Neuronal stem cell (in vitro differentiated cells): ENCODE results near the gene HMG20B.

Experiments
- DNase-seq: peaks from one replicate; pipeline ENCODE4 v3.0.0-alpha.2; 2013; ENCODE audit warnings: low spot score
- H2AFZ ChIP-seq: one replicate; pipeline ENCODE4 v1.6.1; 2013; ENCODE audit warnings: mild to moderate bottlenecking, low read length, inconsistent platforms
- H2AK5ac ChIP-seq: 2 replicates; pipeline ENCODE4 v1.6.1; 2013; ENCODE audit warnings: low read depth, mild to moderate bottlenecking, inconsistent platforms, low read length, moderate library complexity, mixed read lengths
- H2BK120ac ChIP-seq: 2 replicates; pipeline ENCODE4 v1.6.1; 2013; ENCODE audit warnings: low read depth, mild to moderate bottlenecking, inconsistent platforms, low read length, moderate library complexity, mixed read lengths
- H2BK12ac ChIP-seq: one replicate; pipeline ENCODE4 v1.6.1; 2013; ENCODE audit warnings: low read length, inconsistent platforms
- H2BK15ac ChIP-seq: 2 replicates; pipeline ENCODE4 v1.6.1; 2013; ENCODE audit warnings: mild to moderate bottlenecking, low read length, inconsistent platforms, mixed read lengths
- H2BK5ac ChIP-seq: one replicate; pipeline ENCODE4 v1.6.1; 2013; ENCODE audit warnings: inconsistent platforms, mild to moderate bottlenecking, low read length, moderate library complexity
- H3K14ac ChIP-seq: one replicate; pipeline ENCODE4 v1.6.1; 2013; ENCODE audit warnings: low read length, inconsistent platforms
- H3K18ac ChIP-seq: 2 replicates; pipeline ENCODE4 v1.6.1; 2013; ENCODE audit warnings: low read length, inconsistent platforms
- H3K23ac ChIP-seq: 2 replicates; pipeline ENCODE4 v1.6.1; 2013; ENCODE audit warnings: low read depth, mild to moderate bottlenecking, mixed read lengths, low read length, inconsistent platforms; ENCODE audit not compliant: poor library complexity
- H3K27ac ChIP-seq: replicated peaks from 3 replicates; pipeline ENCODE4 v1.5.1; 2013; ENCODE audit warnings: low read length, inconsistent platforms
- H3K27me3 ChIP-seq, 3 experiments: 2 replicates each; pipeline ENCODE4 v1.6.1; 2013; ENCODE audit warnings: low read length in 3 of 3, mild to moderate bottlenecking in 2 of 3, inconsistent platforms in 1 of 3, low read depth in 1 of 3, mixed read lengths in 1 of 3, moderate library complexity in 1 of 3; ENCODE audit not compliant: control insufficient read depth in 3 of 3, insufficient read depth in 3 of 3
- H3K36me3 ChIP-seq, 2 donors: replicated peaks in 1 of 2; 2 replicates each; pipeline ENCODE4 v1.6.1; 2013; ENCODE audit warnings: low read length in 2 of 2; ENCODE audit not compliant: control insufficient read depth in 2 of 2, insufficient read depth in 2 of 2
- H3K4ac ChIP-seq: 2 replicates; pipeline ENCODE4 v1.6.1; 2013; ENCODE audit warnings: inconsistent platforms, mild to moderate bottlenecking, low read length, moderate library complexity
- H3K4me1 ChIP-seq, 2 donors: 1 replicate in 1 of 2; 2 replicates in 1 of 2; pipeline ENCODE4 v1.6.1; 2013; ENCODE audit warnings: low read length in 2 of 2, low read depth in 1 of 2; ENCODE audit not compliant: control insufficient read depth in 2 of 2, insufficient read depth in 1 of 2
- H3K4me2 ChIP-seq: one replicate; pipeline ENCODE4 v1.6.1; 2013; ENCODE audit warnings: mild to moderate bottlenecking, low read length, inconsistent platforms; ENCODE audit not compliant: insufficient read depth, poor library complexity, severe bottlenecking
- H3K4me3 ChIP-seq, 2 donors: 2 replicates each; pipeline ENCODE4 v1.5.1; 2013; ENCODE audit warnings: low read length in 2 of 2, mild to moderate bottlenecking in 2 of 2, inconsistent platforms in 1 of 2, moderate library complexity in 1 of 2
- H3K79me1 ChIP-seq: one replicate; pipeline ENCODE4 v1.6.1; 2013; ENCODE audit warnings: low read depth, mild to moderate bottlenecking, inconsistent platforms, low read length, moderate library complexity
- H3K9ac ChIP-seq: one replicate; pipeline ENCODE4 v1.6.1; 2013; ENCODE audit warnings: mild to moderate bottlenecking, low read depth, low read length, inconsistent platforms; ENCODE audit not compliant: poor library complexity
- H3K9me3 ChIP-seq, 2 donors: replicated peaks in 1 of 2; 2 replicates each; pipeline versions ENCODE3 to v1.6.1; 2013; ENCODE audit warnings: low read length in 2 of 2, mild to moderate bottlenecking in 2 of 2, inconsistent platforms in 1 of 2, low read depth in 1 of 2, mixed read lengths in 1 of 2, moderate library complexity in 1 of 2; ENCODE audit not compliant: control insufficient read depth in 2 of 2, insufficient read depth in 1 of 2
- H4K8ac ChIP-seq: one replicate; pipeline ENCODE4 v1.6.1; 2013; ENCODE audit warnings: low read depth, mild to moderate bottlenecking, inconsistent platforms, low read length, moderate library complexity
- H4K91ac ChIP-seq: one replicate; pipeline ENCODE4 v1.6.1; 2013; ENCODE audit warnings: low read length, low read depth, mild to moderate bottlenecking, inconsistent platforms; ENCODE audit not compliant: poor library complexity
- WGBS, 2 donors: extraction: QIAGEN DNeasy Blood & Tissue Kit; methylation state at CpG; one replicate each; pipeline ENCODE4 v1.1.7; 2013; ENCODE audit warnings: missing lambda C conversion rate in 2 of 2, mixed read lengths in 1 of 2; ENCODE audit not compliant: insufficient read length in 2 of 2, insufficient replicate concordance in 1 of 2; ENCODE audit errors: extremely low coverage in 2 of 2; 5-methylcytosine and 5-hydroxymethylcytosine counted together

HMG20B gene

DNA sequence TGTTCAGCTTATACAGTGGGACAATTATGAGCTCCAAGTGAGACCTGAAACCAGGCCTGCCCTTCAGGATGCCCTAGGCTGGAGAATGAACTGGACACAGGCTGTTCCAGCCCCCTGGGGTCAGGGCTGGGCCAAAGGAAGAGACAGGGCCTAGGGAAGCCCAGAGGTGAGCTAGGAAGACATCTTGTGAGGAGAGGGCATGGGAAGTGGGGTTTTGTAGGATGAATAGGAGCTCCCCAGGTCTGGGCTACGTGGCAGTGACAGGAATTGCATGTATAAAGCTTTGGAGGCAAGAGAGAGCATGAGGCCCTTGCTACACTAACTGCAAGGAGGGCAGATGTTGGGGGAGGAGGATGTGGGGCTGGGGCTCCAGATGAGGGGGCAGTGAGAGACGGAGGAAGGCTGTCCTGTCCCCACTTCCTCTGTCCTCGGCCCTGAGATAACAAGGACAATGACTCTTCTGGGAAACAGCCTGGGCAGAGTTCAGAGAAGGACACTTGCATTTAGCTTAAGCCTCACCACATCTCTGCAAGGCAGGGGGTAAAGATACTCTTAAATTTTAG, 35.4 kb downstream of the HMG20B start:
- no peak overlapping the region for H4K8ac ChIP-seq
- H2BK5ac ChIP-seq, result no peak overlapping the region
- H3K9me3 ChIP-seq, result no peaks in the 10 kb centered on the region
- no peak overlapping the region for H2BK12ac ChIP-seq
- no peak overlapping the region for H3K14ac ChIP-seq
- H3K27me3 ChIP-seq, result peaks cover 3 to 29% (median 28%) of the 10 kb centered on the region in 3 experiments
- no peak overlapping the region for H3K4ac ChIP-seq
- H3K9ac ChIP-seq, result no peak overlapping the region
- H2AK5ac ChIP-seq, result no peak overlapping the region
- H4K91ac ChIP-seq, result no peak overlapping the region
- H3K23ac ChIP-seq, result no peak overlapping the region
- peak overlapping the region; percentile 74 for H2AFZ ChIP-seq
- H2BK15ac ChIP-seq, result no peak overlapping the region
- H3K4me2 ChIP-seq, result no peak overlapping the region
- peaks cover 2% of the 10 kb centered on the region for H3K79me1 ChIP-seq
- H2BK120ac ChIP-seq, result no peak overlapping the region
- no peak overlapping the region for H3K27ac ChIP-seq
- no peak overlapping the region for H3K4me3 ChIP-seq
- no peak for DNase-seq
- peaks cover 5 to 18% of the 10 kb centered on the region in 2 donors for H3K4me1 ChIP-seq
- no peak overlapping the region for H3K18ac ChIP-seq
- peaks cover 6 to 29% of the 10 kb centered on the region in 2 donors for H3K36me3 ChIP-seq
- no CpG with 5 or more reads among the region's 3 CpGs for WGBS, 2 donors

DNA sequence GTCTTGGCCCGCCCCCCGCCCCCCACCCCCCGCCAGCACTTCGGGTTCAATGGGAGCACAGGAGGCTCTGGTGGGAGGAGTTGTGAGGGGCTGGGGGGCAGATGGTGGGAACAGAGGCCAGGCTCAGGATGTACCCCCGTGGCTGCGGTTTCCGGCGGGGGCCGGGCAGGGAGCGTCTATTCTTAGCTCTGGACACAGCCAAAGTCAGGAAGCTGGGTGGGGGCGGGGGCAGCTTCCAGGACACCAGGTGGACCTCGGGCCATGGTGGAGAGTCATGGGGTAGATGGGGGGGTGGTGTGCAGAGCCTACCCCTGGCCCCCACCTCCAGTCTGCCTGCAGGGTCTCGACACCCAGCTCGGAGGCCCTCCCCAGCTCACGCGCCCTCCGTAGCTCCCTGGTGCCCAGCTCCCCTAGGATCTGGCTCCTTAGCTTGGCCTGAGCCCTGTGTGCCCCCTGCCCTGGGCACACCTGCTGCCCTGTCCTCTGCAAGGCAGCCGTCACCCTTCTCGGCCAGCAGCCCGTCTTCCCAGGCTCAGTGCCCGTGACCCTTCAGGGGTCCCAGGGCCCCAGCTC, 36.1 kb downstream of the HMG20B start:
- Histone ChIP-seq H4K91ac (no peak overlapping the region), H3K4me3 (no peak overlapping the region), H3K36me3 (peaks cover 6 to 32% of the 10 kb centered on the region in 2 donors), H2AK5ac (peak overlapping the region; percentile 35), H3K27ac (no peak overlapping the region), H2BK5ac (no peak overlapping the region), H2BK15ac (no peak overlapping the region), H3K4me1 (peaks cover 5 to 18% of the 10 kb centered on the region in 2 donors), H2BK12ac (no peak overlapping the region), H4K8ac (no peak overlapping the region), H3K27me3 (peaks cover 3 to 29% (median 26%) of the 10 kb centered on the region in 3 experiments), H3K4ac (no peak overlapping the region), H3K14ac (no peak overlapping the region), H2AFZ (no peak overlapping the region), H3K79me1 (peaks cover 2% of the 10 kb centered on the region), H3K9me3 (no peaks in the 10 kb centered on the region), H3K23ac (peak overlapping the region; percentile 52), H3K18ac (no peak overlapping the region), H3K9ac (no peak overlapping the region), H3K4me2 (no peak overlapping the region), H2BK120ac (no peak overlapping the region)
- DNase-seq, result no peak
- WGBS, 2 donors, result no CpG with 5 or more reads among the region's 21 CpGs

DNA sequence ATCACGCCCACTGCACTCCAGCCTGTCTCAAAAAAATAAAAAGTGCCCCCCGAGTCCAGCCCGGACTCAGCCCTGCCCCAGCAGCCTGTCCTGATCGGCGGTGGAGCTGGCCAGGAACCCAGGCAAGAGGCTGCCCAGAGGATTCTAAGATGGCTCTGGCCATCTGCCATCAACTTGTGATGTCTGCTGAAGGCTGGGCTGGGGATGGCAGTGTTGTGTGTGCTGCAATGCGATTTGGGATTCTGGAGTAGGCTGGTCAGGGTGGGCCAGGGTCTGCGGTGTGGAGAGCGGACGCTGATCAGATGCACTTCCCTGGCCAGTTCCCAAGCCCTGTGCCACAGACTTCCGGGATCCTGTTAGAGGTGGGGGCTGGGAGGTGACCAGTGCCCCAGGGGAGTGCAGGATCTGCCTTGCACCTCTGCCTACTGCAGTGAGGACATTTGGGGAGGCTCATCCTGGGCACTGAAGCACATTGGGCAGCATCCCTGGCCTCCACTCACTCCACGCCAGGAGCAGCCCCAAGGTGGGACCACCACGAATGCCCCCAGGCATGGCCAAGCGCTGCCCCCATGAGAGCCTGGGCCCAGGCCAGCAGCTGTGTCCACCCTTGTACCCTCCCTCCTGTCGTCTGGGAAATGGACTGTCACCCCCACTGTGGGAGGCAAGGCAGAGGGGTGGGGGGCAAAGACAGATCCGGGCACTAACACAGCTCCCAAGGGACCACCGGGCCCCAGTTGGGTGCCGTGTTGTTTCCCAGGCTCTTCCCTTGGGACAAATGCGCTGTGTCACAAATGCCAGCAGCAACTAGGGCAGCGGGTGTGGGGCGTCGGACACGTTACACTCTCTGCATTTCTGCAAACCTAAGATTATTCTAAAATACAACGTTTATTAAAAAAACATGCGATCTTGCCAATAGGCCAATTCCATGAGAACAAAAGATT, 37.3 kb downstream of the HMG20B start:
- H4K91ac ChIP-seq, result no peak overlapping the region
- no peak overlapping the region for H3K4me2 ChIP-seq
- no peak for DNase-seq
- no peaks in the 10 kb centered on the region for H3K9me3 ChIP-seq
- no peak overlapping the region for H3K27ac ChIP-seq
- no peak overlapping the region for H3K4me3 ChIP-seq
- no peak overlapping the region for H2BK5ac ChIP-seq
- peak overlapping the region; percentile 4 for H4K8ac ChIP-seq
- H2BK12ac ChIP-seq, result no peak overlapping the region
- H3K4me1 ChIP-seq, result peaks cover 5 to 17% of the 10 kb centered on the region in 2 donors
- H3K27me3 ChIP-seq, result peaks cover 3 to 27% (median 20%) of the 10 kb centered on the region in 3 experiments
- H2AFZ ChIP-seq, result no peak overlapping the region
- H3K14ac ChIP-seq, result no peak overlapping the region
- peak overlapping the region; percentile 25 for H3K23ac ChIP-seq
- H2BK15ac ChIP-seq, result no peak overlapping the region
- no peak overlapping the region for H2BK120ac ChIP-seq
- H3K36me3 ChIP-seq, result peaks cover 9 to 32% of the 10 kb centered on the region in 2 donors
- no peak overlapping the region for H3K9ac ChIP-seq
- no peak overlapping the region for H3K18ac ChIP-seq
- no peak overlapping the region for H3K4ac ChIP-seq
- H3K79me1 ChIP-seq, result peaks cover 2% of the 10 kb centered on the region
- no peak overlapping the region for H2AK5ac ChIP-seq
- no CpG with 5 or more reads among the region's 24 CpGs for WGBS, 2 donors
